GM19438 (cell line): ENCODE results near the gene GPANK1.

Experiments used
- ATAC-seq: cut with Tn5 transposase; IDR thresholded peaks from one replicate; pipeline ENCODE4 v1.9.1; 2021; ENCODE audit warnings: low read depth; ENCODE audit not compliant: unreplicated experiment

Gene GPANK1

DNA sequence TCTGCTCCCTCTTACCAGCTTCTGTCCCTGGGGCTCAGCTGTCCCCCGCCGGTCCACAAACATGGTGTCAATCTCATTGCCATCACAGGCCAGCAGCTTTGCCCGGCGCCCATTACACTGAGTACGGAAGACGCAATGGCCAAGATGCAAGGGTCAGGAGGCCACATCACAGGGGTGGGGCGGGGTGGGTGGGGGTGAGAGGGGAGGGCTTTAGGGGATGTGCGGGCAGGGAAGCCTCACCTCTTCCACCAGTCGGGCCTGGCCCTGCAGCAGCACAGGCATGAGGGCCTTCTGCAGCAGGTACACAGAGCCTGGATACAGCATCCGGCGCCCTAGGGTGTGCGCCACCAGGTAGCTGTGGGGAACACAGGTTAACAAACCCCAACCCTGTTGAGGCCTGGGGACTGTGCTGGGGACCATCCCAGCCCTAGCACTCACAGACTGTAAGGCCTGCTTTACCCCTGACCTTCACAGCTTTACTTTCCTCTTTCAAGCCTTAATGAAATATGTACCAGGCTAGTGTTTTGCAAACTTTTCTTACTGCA, 26.8 kb upstream of the GPANK1 start:
- no peak for ATAC-seq

DNA sequence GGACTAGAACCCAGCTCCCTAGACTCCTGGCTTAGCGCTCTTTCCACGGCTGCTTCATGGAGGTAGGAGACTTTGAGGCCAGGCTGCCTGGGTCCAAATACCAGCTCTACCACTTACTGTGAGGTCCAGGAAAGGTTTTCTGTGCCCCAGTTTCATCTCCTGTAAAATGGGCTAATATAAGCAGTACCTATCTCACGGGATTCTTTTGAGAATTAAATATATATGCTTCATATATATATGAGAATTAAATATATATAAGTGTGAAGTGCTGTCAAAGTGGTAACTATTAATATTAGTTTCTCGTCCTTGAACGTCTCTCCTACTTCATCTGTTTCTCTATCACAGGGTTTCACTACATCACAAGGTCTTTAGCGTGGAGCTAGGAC, 26.3 kb upstream of the GPANK1 start:
- no peak for ATAC-seq

DNA sequence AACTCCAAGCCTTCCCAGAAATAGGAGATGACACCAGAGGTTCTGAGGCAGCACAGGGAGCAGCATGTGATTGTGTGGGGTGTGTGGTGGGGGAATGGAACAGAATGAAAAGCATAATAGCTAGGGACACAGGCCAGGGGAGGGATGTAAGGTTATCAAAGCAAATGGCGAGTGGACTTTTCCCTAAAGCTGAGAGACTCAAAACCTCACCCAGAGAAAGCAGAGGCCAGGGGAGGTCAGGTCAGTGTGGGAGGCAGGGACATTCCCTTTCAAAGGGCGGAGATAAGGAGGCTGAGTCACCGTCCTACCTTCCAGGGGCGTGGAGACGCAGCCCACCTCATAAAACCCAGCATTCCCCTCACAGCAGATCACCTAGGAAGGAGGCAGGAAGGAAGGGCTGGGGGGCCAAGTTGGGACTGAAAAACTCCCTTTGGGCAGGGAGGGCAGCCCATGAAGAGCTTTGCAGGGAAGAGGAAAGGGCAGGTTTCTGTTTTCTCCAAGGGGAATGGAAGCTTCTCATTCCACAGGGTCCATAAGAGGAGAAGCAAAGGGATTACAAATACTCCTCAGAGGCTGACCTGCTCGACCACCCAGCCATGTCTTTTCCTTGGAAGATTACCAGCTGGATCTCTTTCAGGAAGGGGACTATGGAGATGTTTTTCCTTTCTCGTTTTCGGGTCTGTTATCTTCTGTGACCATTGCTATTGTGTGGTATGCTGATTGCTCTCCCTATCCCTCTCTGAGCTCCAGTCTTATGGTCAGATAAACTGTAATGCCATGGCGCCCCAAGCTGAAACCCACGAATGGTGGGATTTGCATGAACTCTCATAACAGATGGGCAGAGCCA, 25.7 kb upstream of the GPANK1 start:
- ATAC-seq = no peak

DNA sequence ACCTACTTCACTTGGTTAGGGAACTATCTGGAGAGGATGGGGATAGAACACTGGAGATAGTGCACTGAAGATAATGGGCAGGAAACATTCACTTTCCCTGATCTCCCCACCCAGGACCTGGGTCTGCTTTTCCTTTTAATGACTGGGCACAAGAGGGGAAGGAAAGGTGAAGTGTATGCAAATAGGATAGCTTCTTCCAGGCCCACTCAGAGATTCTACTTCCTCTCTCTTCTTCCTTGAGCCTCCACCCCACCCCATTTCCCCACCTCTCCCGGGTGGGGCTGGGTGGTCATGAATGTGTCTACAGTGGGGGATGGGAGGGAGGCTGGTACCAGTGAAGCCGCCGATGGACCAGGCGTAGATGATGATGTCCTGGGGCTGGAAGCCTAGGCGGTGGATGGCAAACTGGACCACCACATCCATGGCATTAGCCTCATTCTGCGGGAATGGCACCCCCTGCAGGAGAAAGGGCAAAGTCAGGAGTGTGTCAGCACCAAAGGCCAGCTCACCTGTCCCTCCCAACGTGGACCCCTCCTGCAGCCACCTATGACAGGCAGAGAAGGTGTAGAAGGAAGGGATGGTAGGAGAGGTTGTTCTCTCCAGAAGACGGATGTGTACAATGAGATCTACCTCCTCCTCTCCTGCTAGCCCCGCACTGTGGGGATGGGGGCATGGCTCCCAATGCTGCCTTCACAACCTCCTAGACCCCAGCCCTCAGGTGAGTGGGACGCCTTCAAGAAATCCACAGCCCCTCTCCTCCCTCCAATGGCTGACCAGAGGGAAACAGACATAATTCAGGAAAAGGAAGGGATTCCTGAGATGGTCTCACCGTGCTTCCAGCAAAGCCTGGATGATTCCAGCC, 24.7 kb upstream of the GPANK1 start:
- ATAC-seq = no peak

DNA sequence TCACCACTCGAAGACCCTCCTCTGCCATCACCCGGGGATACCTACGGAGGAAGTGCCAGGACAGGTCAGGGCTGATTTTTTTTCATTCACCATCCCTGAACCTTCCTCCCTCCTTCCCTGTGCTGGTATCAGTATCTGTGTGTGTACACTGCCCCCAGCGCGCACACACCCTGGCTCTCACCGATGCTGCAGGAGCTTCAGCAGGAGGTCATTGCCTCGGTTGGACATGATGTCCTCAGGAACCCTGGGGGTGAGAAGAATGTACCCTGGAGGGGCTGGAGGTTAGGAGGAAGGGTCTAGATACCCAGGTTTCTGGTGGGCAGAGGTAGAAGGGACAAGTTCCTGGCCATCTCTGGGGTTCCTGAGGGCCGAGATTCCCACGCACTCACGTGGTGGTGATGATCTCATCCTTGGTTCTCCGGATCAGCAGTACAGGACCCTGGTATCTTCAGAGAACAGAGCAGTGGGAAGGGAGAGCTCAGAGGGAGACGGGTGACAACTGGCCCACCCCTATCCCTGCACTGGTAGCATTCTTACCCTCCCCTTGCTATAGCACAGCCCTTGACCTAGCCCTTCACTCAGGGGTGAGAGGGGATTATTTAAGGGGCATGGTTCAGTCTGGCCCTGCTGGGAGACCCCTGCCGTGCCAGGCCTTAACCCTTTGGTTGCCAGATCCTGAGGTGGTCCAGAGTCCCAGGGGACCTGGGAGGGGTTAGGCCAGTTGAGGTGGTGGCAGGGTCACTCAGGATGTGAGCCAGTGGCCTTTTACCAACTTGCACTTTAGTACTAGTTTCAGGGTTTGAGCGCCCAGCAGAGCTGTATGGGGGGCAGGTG, 23.3 kb upstream of the GPANK1 start:
- no peak for ATAC-seq

DNA sequence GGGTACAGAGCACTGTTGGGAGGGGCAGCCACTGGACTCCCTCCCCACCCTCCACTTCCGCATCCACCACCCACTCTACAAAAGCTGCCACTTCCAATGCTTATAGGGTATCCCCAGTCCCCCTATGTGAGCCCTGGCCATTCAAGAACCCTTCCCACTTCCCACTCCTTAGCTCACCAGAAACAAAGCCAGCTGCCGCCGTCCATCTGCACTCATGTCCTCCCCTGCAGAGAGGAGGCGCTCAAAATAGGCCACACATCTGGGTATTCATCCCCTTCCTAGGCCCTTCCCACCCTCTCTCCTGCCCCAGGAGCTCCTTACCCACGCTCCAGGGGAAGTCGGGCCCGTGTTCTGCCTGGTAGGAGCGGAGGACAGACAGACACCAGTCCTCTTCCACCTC, 22.5 kb upstream of the GPANK1 start:
- ATAC-seq = no peak

DNA sequence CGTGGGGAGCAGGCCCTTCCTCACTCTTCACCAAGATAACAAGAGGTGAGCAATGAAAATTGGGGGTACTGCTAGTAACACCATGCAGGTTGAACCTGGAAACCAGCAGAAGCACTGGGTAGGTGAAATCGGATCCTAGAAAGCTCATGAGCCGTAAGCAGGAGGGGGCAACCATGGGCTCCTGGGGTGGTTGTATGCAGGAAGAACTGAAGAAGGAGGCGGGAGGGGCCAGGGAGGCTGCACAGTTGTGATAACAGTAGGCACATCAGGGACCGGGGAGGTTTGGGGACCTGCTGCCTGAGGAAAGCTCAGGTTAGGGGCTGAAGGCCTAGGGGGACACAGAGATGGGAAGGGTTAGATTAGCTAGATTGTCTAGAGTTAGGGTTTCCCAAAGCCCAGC, 21.7 kb upstream of the GPANK1 start:
- no peak for ATAC-seq

DNA sequence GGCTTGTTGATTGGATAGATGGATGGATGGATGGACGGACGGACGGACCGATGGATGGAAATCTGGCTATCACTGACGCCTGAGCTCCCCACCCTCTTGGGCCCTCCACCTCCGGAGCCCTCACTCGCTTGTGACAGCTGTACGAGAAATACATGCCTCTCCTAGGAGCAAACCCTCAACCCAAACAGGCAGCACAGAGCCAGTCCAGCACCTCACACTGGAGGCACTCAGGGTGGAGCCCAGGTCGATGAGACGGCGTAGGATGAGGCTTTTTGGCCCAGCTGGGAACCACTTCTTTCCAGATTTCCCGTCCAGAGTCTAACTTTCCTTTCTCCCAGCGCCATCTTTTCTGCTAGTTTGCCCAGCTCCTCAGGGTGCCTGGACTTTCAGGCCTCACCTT, 18.8 kb upstream of the GPANK1 start:
- ATAC-seq = no peak

DNA sequence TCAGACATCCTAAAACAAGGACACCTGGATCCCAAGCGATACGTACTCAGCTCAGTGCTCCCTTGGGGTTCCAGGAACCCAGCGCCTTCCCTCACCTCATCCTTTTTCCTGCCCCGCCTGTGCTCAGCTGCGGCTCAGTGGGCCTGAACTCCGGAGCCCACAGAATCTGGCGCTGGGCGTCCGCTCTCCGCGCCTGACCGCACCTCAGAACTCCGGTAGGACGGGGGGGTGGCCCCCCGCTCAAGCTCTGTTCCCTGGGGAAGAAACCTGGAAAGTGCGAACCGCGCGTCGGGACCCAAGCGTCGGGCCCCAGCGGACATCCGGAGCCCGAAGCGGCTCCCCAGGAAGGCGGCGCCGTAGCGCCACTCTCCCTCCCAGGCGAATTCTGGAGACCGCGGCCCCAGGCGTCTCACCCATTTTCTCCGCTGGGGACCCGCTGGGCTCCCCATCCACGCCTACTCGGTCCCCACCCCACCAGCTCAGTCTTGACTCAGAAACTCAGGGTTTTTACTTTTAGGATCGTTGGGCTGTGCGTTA, 16.4 kb upstream of the GPANK1 start:
- ATAC-seq = no peak

DNA sequence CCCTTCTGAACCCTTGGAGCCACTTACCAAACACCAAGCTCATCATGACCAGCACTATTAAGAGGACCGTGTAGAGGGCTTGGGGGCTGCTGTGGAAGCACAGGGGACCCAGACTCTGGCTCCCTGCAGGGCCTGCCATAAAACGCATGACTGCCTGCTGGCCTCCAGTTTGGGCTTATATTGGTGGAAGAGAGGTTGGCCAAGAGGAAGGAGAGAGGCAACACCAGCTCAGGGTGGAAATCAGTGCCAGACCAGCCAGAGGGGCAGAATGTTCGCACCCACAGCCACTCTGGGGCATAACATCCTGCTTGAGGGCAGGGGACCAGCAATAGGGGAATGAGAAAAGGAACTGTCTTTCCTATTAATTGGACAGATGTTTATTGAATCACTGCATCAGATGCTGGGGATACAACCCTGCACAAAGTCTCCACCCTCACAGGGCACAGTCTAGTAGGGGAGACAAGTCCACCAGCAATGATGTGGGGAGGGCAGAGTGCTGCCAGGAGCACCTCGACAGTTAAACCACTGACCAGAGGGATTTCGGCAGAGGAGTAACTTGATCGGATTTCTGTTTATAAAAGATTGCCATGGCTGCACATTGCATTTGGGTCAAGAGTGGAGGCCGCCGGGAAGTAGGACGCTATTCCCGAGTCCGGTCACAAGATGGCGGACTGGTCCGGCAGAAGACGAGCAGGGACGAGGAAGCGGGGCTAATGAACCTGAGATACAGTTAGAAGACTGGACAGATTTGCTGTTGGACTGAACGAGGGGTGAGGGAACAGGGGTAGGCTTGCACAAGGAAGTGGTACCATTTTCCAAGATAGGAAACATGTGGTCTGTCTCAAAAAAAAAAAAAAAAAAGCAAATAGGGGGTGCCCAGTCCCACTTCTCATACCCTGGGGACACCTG, 15.7 kb upstream of the GPANK1 start, which contains the start of gene LY6G5C:
LY6G5C (minus strand) TSS at position 842 of the 909 bp plus-strand sequence; CDS start at position 148, 694 bp downstream.
- ATAC-seq = no peak

DNA sequence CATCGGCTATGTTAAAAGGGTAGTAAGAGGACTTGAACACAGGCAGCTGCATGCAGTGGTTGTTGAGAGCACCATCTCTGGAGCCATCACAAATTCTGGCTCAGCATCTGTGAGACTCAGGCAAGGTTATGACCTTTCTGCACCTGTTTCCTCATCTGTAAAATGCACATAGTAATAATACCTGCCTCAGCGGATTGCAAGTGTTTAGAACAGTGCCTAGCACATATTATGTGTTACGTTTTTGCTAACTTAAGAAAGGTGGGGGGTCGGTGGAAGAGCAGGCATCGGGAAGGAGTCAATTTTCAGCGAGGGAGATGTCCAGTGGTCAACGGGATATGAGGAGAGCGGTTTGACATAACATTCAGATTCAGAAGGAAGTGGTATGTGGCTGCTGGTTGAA, 13.2 kb upstream of the GPANK1 start:
- ATAC-seq = no peak

DNA sequence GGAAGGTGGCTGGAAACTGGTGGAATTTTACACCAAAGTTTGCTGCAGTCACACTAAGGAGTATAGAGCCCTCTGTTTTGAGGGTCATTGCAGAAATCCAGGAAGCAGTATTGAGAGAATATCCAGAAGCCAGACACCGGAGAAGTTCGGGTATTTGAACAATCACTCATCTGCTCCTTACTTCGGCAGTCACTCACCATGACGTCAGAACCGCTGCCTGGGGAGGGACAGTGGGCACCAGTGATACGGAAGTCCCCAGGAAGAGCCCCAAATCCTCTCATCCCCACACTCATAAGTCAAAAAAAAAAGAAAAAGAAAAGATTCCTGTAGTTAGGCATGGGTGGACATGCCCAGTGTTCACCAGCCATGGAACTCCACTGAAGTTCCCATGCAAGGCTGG, 12.1 kb upstream of the GPANK1 start:
- ATAC-seq = no peak

DNA sequence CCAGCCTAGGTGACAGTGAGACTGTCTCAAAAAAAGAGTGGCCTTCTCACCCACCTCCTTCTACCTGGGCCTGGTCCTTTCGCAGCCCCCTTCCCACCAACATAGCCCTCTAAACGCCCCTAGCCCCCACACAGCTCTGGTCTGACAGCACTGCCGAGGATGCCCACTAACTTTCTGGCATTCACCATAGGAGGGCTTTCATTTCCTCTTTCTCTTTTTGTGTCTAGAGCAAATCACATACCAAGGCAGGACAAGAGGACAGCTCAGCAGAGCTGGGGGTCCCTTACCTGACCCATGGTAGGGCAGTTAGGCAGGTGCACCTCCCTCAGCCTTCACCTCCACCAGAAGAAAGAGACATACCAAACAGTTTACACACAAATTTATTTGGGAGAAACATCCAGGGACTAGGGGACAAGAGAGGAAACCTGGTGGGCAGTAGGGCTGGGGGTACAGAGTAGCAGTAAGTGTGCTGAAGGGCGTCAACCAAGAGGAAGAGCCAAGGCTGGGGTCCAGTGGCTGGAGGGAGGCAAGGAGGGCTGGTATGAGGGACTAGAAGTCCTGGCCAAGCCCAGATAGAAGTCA, 11.6 kb upstream of the GPANK1 start:
- ATAC-seq = no peak

DNA sequence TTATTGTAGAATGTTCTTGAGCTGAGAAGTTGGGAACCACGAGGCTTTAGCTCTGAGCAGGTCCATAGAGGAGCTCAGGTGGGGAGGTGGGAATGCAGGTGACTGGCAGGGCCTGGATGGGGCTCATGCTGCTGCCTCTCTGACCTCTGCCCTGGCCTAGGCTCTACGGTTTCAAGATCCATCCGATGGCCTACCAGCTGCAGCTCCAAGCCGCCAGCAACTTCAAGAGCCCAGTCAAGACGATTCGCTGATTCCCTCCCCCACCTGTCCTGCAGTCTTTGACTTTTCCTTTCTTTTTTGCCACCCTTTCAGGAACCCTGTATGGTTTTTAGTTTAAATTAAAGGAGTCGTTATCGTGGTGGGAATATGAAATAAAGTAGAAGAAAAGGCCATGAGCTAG, 4.9 kb upstream of the GPANK1 start, which contains the start of gene LY6G5B:
LY6G5B (plus strand) TSS at position 301 of the 400 bp plus-strand sequence. CDS start 975 bp downstream, outside the sequence.
- ATAC-seq = no peak

DNA sequence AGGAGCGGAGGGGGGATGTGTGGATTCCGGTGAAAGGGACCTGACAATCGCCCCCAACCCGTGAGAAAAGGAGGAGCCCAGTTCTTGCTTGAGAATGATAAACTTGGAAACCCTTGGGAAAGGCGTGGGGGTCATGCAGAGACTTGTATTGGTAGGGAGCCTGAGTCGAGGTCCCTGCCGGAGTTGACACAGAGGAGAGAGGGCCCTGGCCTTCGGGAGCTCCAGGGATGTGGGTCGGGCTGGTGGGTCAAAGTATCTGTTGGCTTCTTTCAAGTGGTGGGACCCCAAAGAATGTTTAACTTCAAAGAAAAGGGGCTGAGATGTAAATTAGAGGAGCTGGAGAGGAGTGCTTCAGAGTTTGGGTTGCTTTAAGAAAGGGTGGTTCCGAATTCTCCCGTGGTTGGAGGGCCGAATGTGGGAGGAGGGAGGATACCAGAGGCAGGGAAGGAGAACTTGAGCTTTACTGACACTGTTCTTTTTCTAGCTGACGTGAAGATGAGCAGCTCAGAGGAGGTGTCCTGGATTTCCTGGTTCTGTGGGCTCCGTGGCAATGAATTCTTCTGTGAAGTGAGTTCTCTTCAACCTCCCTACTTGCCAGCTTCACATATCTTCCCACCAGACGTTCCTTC, 1.7 kb upstream of the GPANK1 start:
- no peak for ATAC-seq

DNA sequence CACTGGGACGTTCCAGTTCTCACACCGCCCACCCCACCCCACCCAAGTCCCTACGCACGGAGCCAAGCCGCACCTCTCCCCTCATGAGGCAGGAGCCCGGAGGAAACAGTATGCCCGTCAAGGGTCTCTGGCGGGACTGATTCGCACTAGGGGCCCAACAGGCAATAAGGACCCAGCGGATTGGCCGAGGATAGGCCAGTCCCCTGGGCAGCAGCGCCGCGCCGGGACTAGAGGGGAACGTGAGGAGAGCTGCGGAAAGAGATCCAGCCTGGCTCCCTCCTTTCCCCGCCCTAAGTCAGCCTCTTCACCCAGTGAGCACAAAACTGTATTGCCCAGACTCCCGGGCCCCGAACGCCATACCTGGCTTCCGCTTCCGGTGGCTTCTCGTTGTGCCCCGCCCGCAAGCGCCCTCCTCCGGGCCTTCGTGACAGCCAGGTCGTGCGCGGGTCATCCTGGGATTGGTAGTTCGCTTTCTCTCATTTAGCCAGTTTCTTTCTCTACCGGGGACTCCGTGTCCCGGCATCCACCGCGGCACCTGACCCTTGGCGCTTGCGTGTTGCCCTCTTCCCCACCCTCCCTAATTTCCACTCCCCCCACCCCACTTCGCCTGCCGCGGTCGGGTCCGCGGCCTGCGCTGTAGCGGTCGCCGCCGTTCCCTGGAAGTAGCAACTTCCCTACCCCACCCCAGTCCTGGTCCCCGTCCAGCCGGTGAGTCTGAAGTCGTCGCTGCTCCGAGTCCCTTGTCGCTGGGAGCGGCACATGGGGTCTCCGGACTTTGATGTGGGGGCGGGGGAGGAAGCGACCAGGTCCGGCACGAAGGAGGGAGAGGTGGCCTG, 922 bp upstream of the GPANK1 start, which contains the start of gene CSNK2B:
CSNK2B (plus strand) TSS at position 580 of the 836 bp plus-strand sequence. CDS start 752 bp downstream, outside the sequence.
- ATAC-seq = peak; percentile 76
